Neural cell (in vitro differentiated cells): Measurements from ENCODE around the gene RBFA. TPM values are rescaled to one million over a fixed set of nuclear protein-coding genes. Genes with fewer than 3 reads are reported as not detected.

Experiments
- H2AFZ ChIP-seq: fragments of 200-600, 300-800 bp; sonication (generic), shearing (Covaris generic); 2 replicates; pipeline ENCODE4 v1.6.0; 2014; ENCODE audit warnings: low read depth, mild to moderate bottlenecking, antibody characterized with exemption, low read length, moderate library complexity
- H3F3A ChIP-seq: fragments of 200-600 bp; shearing (Covaris generic); 2 replicates; pipeline ENCODE4 v1.6.1; 2016; ENCODE audit warnings: mild to moderate bottlenecking, moderate library complexity, mixed read lengths, antibody characterized with exemption, low read length; ENCODE audit not compliant: insufficient read depth, poor library complexity, severe bottlenecking
- H3K27ac ChIP-seq: fragments of 200-600, 300-800 bp; sonication (generic), shearing (Covaris generic); 2 replicates; pipeline ENCODE4 v1.5.1; 2014; ENCODE audit warnings: mild to moderate bottlenecking, low read length, moderate library complexity
- H3K27me3 ChIP-seq: fragments of 300-800, 200-600 bp; sonication (generic), shearing (Covaris generic); 2 replicates; pipeline ENCODE4 v1.6.0; 2014; ENCODE audit warnings: mild to moderate bottlenecking, low read depth, low read length, moderate library complexity; ENCODE audit not compliant: insufficient read depth
- H3K36me3 ChIP-seq: fragments of 300-800, 200-600 bp; sonication (generic), shearing (Covaris generic); 2 replicates; pipeline ENCODE4 v1.5.1; 2014; ENCODE audit warnings: mild to moderate bottlenecking, antibody characterized with exemption, low read length, moderate library complexity; ENCODE audit not compliant: insufficient read depth
- H3K4me2 ChIP-seq: fragments of 300-800, 200-600 bp; sonication (generic), shearing (Covaris generic); 2 replicates; pipeline ENCODE4 v1.6.0; 2014; ENCODE audit warnings: mild to moderate bottlenecking, low read length
- H3K4me3 ChIP-seq: fragments of 300-800, 200-600 bp; sonication (generic), shearing (Covaris generic); 2 replicates; pipeline ENCODE4 v1.5.1; 2014; ENCODE audit warnings: mild to moderate bottlenecking, low read length, moderate library complexity
- H3K79me2 ChIP-seq: fragments of 200-600 bp; shearing (Covaris generic); replicated peaks from 2 replicates; pipeline ENCODE4 v1.6.0; 2014; ENCODE audit warnings: mild to moderate bottlenecking, low read length, moderate library complexity; ENCODE audit not compliant: insufficient read depth
- H3K9ac ChIP-seq: fragments of 300-800, 200-600 bp; sonication (generic), shearing (Covaris generic); 2 replicates; pipeline ENCODE4 v1.6.1; 2016; ENCODE audit warnings: mild to moderate bottlenecking, low read length, mixed read lengths
- H3K9me2 ChIP-seq: fragments of 200-600 bp; shearing (Covaris generic); 2 replicates; pipeline ENCODE4 v1.6.1; 2016; ENCODE audit warnings: mild to moderate bottlenecking, low read length, mixed read lengths; ENCODE audit not compliant: insufficient read depth
- H3K9me3 ChIP-seq: fragments of 200-600, 300-800 bp; sonication (generic), shearing (Covaris generic); 2 replicates; pipeline ENCODE4 v1.6.1; 2016; ENCODE audit warnings: mild to moderate bottlenecking, mixed run types, low read length, moderate library complexity, mixed read lengths
- H4K20me1 ChIP-seq: fragments of 200-600 bp; shearing (Covaris generic); 2 replicates; pipeline ENCODE4 v1.6.1; 2016; ENCODE audit warnings: mild to moderate bottlenecking, mixed run types; ENCODE audit not compliant: insufficient read depth
- CTCF ChIP-seq: fragments of 450-650 bp; IDR thresholded peaks from 2 replicates; pipeline ENCODE4 v1.5.1; 2014; ENCODE audit warnings: antibody characterized with exemption, mild to moderate bottlenecking, moderate library complexity; ENCODE audit not compliant: poor library complexity, severe bottlenecking
- EP300 ChIP-seq: fragments of 450-650 bp; conservative IDR thresholded peaks from 2 replicates; pipeline ENCODE4 v1.6.1; 2014; ENCODE audit warnings: antibody characterized with exemption, mild to moderate bottlenecking, moderate library complexity; ENCODE audit not compliant: poor library complexity, severe bottlenecking
- EZH2 ChIP-seq: fragments of 200-600, 300-800 bp; shearing (Covaris generic), sonication (generic); IDR thresholded peaks from 2 replicates; pipeline ENCODE4 v1.6.1; 2014; ENCODE audit warnings: antibody characterized with exemption, low read length, borderline replicate concordance, mild to moderate bottlenecking; ENCODE audit not compliant: insufficient read depth, poor library complexity, severe bottlenecking
- MXI1 ChIP-seq: fragments of 450-650 bp; conservative IDR thresholded peaks from 2 replicates; pipeline ENCODE4 v1.6.1; 2014; ENCODE audit warnings: antibody characterized with exemption, mild to moderate bottlenecking; ENCODE audit not compliant: poor library complexity, severe bottlenecking
- POLR2AphosphoS5 ChIP-seq: IDR thresholded peaks from 2 replicates; pipeline ENCODE4 v1.6.1; 2012
- RAD21 ChIP-seq: fragments of 450-650 bp; conservative IDR thresholded peaks from 2 replicates; pipeline ENCODE4 v1.6.1; 2014; ENCODE audit warnings: antibody characterized with exemption, mild to moderate bottlenecking, moderate library complexity
- REST ChIP-seq: IDR thresholded peaks from 2 replicates; pipeline ENCODE4 v1.6.1; 2012; ENCODE audit warnings: borderline replicate concordance
- SMC3 ChIP-seq: fragments of 450-650 bp; conservative IDR thresholded peaks from 2 replicates; pipeline ENCODE4 v1.6.1; 2014; ENCODE audit warnings: antibody characterized with exemption, mild to moderate bottlenecking, moderate library complexity; ENCODE audit not compliant: poor library complexity
- TAF1 ChIP-seq: IDR thresholded peaks from 2 replicates; pipeline ENCODE4 v1.6.1; 2012; ENCODE audit warnings: low read depth
- polyA plus RNA-seq: library from polyadenylated mRNA; depleted of rRNA; stranded (reverse); fragments of >200 nt; gene quantifications from 2 replicates; pipeline ENCODE4 v1.2.3, GENCODE V29; 2014

Gene RBFA
- polyA plus RNA-seq, 1 donor from 2014 or later, result 78.1 TPM

GRCh38 chr18:80076379-80076778 is 42.1 kb downstream of the RBFA start:
- Histone ChIP-seq H3K4me3 (no peak overlapping the region), H3K27me3 (no peaks in the 10 kb centered on the region)

GRCh38 chr18:80077873-80078272 is 43.6 kb downstream of the RBFA start:
- no peak overlapping the region for H3K4me3 ChIP-seq
- H3K27ac ChIP-seq, result no peak overlapping the region
- no peaks in the 10 kb centered on the region for H4K20me1 ChIP-seq
- H3K4me2 ChIP-seq, result no peak overlapping the region
- H3K79me2 ChIP-seq, result no peaks in the 10 kb centered on the region
- no peak for TF ChIP-seq EZH2
- TF ChIP-seq SMC3, result no peak
- TF ChIP-seq MXI1, result no peak
- TF ChIP-seq POLR2AphosphoS5, result no peak
- no peak for TF ChIP-seq CTCF
- no peak for TF ChIP-seq REST
- no peak for TF ChIP-seq RAD21
- TF ChIP-seq EP300, result no peak
- TF ChIP-seq TAF1, result no peak
- no peaks in the 10 kb centered on the region for H3K9me3 ChIP-seq
- H3F3A ChIP-seq, result no peaks in the 10 kb centered on the region
- H2AFZ ChIP-seq, result no peak overlapping the region
- H3K9ac ChIP-seq, result no peak overlapping the region
- no peaks in the 10 kb centered on the region for H3K36me3 ChIP-seq
- H3K27me3 ChIP-seq, result no peaks in the 10 kb centered on the region
- no peaks in the 10 kb centered on the region for H3K9me2 ChIP-seq

More at GRCh38 chr18:80076379-80076778, 42.1 kb downstream of the RBFA start:
- Histone ChIP-seq H4K20me1 (no peaks in the 10 kb centered on the region), H3K79me2 (no peaks in the 10 kb centered on the region), H3K9me3 (no peaks in the 10 kb centered on the region), H3F3A (no peaks in the 10 kb centered on the region), H3K4me2 (no peak overlapping the region), H3K36me3 (no peaks in the 10 kb centered on the region), H2AFZ (no peak overlapping the region), H3K27ac (no peak overlapping the region), H3K9me2 (no peaks in the 10 kb centered on the region), H3K9ac (no peak overlapping the region)
- no peak for TF ChIP-seq POLR2AphosphoS5

Other genes starting within 250 kb of the RBFA start
- not detected in 2 replicates for gene KCNG2, start 236.5 kb upstream of the RBFA start, polyA plus RNA-seq
- 66.7 and 68.2 TPM in 2 replicates for gene SLC66A2, start 82.8 kb upstream of the RBFA start, polyA plus RNA-seq
- gene HSBP1L1, start 69.8 kb upstream of the RBFA start, polyA plus RNA-seq, result 0.66 and 0.84 TPM in 2 replicates
- 131 and 163 TPM in 2 replicates for gene TXNL4A, start 45.9 kb upstream of the RBFA start, polyA plus RNA-seq
- 15.8 and 16.9 TPM in 2 replicates for gene ADNP2, start 74.8 kb downstream of the RBFA start, polyA plus RNA-seq
- 8.8 and 9.3 TPM in 2 replicates for gene PARD6G, start 213.1 kb downstream of the RBFA start, polyA plus RNA-seq